CMK (cell line): ENCODE results near the gene LCN9.
"Not testable (repeated sequence)": the region's sequence is repeated elsewhere in the genome, so short reads cannot be mapped to it uniquely, and the experiment has no call there.

Experiments
- DNase-seq: peaks from one replicate; pipeline ENCODE4 v3.0.0-alpha.2; 2010; ENCODE audit warnings: low read depth

LCN9 gene

DNA sequence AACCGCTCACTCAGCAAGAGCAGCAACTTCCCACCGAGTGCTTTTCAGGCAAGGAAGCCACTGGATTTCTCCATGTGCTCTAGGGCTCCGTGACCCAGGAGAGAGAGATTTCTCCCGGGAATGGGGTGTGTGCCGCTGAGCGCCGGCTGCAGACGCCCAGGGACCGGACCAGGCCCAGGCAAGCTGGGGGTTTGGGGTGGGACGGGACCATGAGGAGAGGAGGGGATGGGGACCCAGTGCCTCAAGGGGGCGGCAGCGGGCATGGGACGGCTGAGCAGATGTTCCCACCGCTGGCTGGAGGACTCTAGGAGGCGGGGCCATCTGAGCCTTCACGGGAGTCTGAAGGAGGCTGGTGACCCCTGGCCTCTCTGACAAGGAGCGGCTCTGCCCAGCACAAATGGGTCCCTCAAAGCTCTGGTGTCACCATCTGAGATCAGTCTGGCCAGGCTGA lies 8.5 kb downstream of the LCN9 start:
- no peak for DNase-seq

DNA sequence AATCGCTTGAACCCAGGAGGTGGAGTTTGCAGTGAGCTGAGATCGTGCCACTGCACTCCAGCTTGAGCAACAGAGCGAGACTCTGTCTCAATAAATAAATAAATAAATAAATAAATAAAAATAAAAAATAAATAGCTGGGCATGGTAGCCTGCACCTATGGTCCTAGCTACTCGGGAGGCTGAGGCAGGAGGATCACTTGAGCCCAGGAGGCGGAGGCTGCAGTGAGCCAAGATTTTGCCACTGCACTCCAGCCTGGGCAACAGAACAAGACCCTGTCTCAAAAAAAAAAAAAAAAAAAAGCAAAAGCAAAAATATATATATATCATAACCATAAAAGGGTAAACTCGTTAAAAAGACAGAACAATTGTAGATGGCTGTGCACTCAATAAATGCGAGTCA lies 9.7 kb downstream of the LCN9 start:
- not testable (repeated sequence) for DNase-seq

DNA sequence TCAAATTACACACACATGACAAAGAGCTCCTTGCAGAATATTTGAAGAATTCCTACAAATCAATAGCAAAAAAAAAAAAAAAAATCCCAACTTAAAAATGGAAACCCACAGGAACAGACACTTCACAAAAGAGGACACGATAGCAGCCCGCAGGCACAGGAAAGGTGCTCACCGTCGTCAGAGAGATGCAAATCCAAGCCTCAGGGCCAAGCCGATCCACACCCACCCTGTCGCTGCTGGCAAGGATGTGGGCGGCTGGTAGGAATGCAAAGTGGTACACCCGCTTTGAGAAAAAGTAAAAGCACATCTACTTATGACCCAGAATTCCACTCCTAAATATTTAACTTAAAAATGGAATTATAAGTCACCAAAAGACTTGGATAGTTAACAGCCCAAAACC lies 10.8 kb downstream of the LCN9 start:
- no peak for DNase-seq

DNA sequence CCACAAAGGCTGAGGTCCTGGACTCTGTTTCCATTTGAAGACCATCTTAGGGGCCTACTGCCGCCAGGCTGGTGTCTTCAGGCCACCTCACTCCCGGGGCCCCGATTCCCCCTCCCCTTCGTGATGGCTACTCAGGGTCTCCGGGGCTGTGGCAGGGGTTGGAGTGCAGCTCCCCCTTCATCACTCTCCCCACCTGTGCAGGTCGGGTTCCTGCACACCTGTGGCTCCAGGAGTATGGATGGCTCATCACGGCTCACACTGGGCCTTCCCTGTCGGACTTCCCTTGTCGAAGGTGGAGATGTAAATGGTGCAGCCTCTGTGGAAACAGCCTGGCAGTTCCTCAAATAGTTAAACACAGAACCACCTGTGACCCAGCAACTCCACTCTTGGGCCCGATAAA lies 11.9 kb downstream of the LCN9 start:
- no peak for DNase-seq

DNA sequence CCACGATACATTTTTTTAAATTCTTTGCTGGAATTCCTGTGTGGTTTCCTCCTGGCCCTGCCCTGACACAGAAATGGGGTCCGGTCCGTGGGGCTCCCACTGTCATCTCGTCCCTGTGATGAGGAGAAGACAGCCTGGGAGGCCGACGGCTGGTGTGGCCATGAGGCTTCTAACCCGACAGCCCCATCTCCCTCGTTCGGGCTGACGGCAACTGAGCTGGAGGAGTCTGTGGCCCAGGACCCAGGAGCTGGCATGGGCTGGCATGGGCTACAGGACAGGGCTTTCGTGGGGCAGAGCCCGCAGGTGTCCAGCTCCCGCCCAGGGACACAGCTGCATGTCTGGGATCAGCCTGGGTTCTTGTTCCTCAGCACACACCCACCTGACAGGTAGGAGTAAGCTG lies 13.8 kb downstream of the LCN9 start:
- DNase-seq = no peak

DNA sequence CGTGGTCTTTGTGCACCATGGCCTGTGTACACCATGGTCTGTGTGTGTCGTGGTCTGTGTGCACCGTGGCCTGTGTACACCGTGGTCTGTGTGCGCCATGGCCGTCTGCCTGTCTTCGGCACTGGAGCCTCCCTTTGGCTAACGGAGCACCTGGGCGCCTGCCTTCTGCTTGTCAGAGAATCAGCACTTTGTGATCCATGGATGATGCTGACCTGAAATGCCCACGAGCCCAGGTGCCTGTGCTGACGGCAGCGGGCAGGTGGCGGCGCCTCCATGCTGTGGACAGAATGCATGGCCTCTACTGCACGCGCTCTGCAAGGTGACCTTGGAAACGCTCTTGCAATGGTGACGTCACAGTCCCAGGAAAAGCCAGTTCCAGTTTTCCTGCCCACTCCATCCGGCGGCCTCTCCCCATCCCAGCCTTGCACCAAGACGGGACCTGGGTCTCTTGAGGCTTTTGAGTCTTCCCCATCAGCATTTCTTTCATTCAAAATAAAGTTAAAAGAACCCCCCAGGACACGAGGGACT lies 14.6 kb downstream of the LCN9 start:
- DNase-seq = no peak

DNA sequence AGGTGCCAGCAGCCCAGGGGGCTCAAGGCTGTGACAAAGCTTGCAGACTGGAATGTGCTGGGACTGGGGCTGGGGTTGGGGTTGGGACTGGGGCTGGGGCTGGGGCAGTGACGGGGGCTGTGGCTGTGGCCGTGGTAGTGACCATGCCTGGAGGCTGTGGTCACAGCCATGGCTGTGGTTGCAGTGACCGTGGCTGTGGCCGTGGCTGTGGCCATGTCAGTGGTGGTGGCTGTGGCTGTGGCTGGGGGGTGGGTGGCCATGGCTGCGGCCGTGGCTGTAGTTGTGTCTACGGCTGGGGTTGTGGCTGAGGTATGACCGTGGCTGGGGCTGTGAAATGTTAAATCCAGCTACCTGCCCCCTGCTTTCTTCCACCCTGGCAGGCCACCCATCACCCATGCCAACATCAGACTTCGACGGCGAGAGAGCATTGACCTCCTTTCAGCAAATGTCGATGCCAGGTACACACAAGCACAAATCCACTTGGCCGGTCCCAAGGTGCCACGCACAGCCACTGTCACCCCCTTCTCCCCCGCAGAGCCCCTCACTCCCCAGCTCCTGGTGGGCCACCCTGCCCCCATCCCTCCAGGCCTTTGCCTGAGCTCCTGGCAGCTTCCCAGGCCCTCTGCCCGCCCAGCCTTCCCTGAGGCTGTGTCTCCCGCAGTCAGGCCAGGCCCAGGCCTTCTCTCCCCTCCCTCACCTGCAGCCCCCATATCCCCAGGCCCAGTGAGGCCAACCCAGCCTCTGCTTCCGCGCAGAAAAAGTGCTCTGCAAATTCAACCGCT lies 15.3 kb downstream of the LCN9 start:
- no peak for DNase-seq

DNA sequence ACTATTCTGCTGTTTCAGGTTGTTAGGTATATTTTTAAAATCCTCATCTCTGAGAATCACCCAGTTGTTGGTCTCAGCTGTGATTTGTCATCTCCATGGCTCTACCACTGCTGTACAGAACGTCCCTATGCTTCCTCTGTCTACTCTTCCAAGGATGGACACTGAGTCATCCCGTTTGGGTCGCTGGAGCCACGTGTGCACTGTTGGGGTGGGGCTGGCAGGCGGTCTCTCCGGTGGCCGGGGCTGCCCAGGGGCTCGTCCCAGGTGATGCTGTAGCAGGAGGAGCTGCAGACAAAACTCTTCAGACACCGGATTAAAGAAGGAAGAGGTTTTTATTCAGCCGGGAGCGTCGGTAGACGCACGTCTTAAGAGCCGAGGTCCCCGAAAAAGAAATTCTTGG lies 16.9 kb downstream of the LCN9 start:
- no peak for DNase-seq

DNA sequence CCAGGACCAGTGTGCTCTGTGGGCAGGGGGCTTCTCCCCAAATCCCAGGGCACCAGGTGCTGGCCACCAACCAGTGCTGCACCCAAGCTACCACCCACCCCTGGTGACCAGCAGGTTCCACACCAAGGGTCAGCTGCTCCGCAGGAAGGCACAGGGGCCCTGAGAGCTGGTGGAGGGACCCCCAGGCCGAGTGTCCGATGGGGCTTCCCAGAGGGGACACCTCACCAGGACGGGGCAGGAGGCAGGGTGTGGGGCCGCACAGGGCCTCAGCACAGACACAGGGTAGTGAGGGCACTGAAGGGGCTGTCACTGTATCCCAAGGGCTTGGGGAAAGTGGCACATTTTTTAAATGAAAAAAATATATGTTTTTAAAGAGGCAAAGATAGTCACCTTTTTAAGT lies 18.1 kb downstream of the LCN9 start:
- no peak for DNase-seq

DNA sequence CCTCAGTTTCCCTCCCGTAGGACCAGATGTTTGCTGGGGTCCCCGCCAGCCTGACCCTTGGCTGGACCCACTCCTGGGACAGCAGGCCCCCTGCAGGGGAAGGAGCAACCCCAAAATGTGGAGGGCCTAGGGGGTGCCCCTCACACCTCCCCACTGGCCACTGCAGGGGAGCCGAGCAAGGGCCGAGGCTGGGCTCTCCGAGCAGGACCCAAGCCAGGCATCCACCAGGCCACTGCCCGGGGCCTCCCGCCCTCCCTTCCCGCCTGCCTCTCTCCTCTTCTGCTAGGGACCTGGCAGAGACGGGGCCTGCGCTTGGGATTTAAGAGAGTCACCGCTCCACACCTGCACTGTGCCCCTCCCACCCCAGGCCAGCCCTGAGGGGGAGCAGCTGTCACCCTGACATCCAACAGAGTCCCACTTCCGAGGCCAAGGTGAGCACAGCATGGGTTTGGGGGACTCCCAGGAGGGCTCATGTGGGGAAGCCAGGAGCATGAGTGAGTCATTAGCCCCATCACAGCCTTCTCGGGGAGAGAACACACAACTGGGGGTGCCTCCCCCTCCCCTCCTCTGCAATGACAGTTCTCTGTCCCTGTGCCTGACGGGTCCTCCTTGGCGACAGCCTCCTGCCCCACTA lies 20.4 kb downstream of the LCN9 start:
- no peak for DNase-seq

DNA sequence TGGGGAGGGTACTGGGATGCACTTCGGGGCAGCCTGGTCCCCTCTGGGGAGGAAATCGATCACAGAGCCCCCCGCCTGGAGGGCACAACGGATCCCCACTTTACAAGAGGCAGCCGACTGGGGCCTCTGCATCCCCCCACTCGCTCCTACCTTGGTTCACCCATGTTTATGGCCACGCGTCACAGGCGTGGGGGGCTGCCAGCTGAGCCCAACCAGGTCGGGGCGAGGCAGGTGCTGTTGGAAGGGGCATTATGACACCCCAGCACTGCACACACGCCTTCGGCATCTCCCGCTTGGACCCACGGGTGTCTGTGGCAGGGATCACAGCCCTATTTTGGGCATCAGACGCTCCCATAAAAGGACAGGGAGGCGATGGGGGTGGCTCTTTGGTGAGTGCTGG lies 21.6 kb downstream of the LCN9 start:
- DNase-seq = no peak

DNA sequence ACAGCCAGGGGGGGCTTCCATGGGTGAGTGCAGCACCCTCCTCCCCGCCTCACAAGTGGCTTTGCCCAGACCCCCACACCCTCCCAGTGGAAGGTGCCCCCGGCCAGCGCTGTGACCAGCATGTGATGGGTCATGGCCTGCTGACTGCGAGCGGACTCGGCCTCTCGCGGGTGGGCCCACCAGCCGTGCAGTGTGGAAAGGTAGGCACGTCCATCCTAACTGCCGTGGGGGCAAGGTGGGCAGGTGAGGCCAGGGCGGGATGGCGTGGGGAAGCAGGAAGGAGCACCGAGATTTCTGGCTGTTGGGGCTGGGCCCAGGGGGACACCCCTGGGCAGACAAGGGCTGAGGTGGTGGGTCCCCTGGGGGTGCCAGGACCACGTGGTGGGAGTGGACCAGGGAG lies 24.1 kb downstream of the LCN9 start:
- no peak for DNase-seq

DNA sequence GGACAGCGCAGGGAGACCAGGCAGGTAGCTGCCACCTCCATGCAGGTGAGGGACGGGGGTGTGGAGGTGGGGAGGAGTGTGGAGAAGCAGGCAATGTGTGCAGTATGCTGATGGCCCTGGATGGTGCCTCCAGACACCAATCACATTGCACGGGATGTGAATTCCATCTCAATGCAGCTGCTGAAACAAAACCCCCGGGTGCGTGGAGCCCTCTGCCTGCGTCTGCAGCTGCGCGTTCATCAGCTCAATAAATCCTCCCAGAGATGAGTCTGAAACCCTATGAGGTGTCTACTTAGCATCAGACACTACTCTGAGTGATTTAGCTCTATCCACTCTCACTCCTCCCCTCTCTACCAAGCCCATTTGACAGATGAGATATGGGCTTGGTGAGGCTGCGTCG lies 25.9 kb downstream of the LCN9 start:
- DNase-seq = no peak

DNA sequence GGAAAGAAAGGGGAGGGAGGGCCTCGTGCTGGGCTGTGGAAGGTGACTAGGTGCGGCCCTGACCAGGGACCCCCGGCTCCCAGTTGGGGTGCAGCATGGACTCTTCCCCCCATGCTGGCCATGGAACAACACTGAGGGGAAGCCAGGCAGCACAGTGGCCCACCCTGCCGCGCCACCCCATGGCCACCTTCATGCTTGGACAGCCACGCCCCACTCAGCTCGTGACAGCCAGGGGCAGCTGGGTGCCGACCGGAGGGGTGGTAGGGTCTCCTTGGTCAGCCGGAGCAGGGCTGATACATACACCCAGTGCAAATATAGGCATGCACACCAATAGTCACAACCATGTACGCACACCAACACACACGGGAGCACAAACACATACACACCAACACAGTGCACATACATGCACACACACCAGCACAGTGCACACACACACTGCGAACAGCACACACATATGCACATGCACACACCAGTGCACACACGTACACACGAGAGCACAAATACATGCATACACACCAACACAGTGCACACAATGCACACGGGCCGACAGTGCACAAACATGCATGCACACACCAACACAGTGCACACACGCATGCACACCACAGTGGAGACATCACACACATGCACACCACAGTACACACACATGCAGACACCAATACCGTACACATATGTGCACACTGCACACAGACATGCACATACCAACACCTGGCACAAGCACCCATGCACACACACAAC lies 27.9 kb downstream of the LCN9 start:
- DNase-seq = no peak

DNA sequence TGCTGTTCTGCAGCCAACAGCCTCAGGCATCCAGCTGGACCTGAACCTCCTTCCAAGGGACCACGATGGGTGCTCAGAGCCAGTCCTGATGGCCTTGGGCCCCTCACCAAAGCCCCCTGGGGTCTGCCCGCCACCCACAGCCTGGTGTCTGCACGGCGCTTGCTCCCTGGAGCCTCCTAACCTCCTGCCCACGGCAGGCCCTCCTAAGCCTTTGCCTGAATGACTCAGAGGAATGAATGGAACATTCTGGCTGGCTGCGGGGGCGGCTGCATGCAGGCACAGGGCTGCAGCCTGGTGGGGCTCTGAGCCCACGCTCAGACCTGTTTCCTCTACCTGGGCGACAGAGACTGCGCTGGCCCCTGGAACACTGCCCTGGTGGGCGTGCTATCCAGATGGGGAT lies 29.3 kb downstream of the LCN9 start:
- DNase-seq = no peak

DNA sequence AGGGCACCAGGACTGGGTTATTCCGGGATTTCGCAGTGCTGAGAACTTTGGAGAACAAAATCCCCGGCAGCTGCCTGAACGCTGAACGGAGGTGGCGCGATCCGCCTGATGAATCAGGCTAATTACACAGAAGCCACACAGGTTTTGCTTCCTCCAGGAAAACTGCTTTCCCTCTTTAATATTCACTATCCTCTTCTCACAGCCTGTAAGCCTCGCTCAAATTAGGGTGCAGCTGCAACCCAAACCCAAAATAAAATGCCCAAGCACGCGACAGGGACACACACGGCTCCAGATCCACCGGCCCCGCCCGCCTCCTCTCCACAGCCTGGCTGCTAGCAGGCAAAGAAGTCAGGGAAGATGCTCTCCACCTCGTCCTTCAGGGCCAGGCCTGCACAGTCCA lies 30.2 kb downstream of the LCN9 start:
- DNase-seq = no peak

DNA sequence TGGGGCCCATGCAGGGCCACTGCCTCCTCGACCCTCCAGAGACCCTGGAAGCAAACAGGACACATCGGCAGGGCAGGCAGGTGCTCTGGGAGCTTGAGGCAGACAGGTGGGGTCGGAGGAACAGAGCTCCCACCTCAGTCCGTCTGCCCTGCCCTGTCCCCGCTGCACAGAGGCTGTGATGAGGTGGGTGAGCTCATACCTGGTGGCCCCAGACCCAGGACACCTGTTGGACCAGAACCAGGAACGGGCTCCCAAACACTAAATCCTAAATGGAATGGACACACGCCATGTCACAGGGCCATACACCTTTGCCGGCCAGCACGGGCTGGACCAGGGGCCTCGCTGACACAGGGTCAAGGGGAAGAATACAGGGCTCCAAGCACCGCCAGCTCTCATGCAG lies 30.7 kb downstream of the LCN9 start:
- no peak for DNase-seq

DNA sequence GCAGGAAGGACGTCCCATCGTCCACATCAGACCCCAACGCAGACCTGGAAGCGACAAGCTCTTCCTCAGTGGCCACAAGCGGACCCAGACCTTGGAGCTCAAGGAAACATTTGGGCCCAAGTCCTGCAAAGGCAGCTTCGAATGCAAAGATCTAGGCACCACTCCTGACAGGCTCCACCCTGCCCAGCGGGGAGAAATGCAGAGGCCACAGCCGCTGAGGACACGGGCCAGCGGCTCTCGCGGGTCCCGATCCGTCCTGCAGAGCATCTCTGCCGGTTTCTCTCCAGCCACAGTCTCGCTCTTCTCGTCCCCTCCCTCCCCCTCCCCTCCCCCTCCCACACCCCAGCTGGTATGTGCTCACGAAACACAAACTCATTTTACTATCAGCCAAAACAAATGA lies 31.3 kb downstream of the LCN9 start:
- DNase-seq = no peak

DNA sequence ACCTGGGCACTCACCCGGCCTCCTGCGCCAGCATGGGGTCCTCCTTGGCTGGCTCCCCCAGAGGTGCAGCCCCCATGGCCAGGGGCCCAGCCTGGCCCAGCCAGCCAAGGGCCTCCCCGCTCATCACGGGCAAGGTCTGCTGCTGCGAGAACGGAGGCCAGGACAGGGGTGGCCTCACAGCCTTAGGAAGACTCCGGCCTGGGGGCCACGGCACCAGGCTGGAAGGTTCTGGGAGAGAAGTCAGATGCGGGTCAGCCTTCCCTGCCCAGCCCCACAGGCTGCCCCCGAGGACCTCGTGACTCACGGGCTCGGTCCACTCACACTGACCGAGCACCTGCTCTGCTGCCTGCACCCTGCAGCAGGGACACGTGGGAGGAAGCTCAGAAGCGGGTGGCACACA lies 31.9 kb downstream of the LCN9 start:
- DNase-seq = no peak

DNA sequence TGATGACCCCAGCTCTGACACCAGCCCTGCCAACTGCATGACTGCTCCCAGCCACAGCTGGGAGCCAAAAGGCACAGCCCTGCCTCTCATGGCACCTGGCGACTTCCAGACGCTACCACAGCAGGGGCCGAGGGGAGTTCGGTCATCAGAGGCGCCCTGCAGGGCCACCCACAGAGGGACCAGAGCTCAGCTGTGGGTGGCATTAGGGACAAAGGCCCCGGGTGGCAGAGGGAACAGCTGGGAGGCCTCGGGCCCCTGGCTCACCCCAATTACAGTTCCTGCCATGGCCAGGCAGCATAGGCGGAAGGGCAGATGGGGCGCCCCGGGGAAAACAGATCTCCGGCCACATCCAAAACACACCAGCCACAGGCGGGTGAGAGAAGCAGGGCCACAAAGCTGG lies 32.5 kb downstream of the LCN9 start:
- DNase-seq = no peak

DNA sequence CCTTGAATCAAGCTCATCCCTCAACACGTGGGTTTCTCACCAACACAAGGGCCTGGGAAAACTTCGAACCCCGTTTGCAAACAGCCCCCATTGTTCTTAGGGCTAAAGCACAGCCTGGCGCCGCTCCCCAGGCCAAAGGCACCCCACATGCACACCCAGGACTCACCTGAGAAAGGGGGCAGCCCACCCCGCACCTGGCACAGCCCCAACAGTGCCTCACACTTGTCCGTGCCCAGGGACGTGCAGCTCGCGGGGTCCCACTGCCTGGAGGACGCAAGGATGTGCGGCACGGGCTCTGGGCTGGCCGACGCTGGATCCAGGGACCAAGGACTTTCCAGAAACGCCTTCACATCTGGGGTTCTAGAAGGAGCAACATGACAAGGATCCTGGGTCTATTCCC lies 33.3 kb downstream of the LCN9 start:
- no peak for DNase-seq

DNA sequence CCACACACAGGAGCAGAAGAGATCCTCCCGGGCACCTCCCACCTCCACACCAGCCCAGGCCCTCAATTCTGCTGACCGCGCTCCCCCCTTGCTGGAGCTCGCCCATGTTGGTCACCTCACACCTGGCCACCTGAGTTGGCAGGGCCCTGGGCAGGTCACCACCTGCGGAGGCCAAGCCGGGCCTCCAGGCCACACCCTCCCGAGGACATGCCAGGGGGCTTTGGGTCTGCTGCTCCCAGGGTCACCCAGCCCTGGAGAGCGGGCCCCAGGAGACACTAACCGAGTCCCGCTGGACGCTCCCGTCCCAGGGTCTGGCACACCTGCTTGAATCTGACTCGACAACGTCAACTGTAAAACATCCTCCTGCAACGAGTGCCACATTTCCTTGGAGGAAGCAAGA lies 34.1 kb downstream of the LCN9 start:
- DNase-seq = no peak

DNA sequence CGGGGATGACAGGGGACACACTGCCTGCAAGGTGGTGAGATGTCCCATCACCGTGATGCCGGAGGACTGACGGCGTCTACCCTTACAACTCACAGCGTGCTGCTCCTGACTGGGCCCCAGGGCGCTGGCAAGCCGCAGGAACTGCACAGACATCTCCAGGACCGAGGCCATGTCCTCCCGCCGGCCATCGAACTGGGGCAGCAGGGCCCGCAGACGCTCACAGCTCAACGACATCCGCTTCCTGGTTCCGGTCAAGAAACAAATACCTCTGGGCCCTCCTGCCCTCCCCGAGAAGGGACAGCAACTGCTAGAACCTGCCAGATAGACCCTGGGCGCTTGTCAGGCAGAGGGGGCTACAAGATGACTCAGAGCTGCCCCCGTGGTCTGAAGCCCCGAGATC lies 35.1 kb downstream of the LCN9 start:
- no peak for DNase-seq
